ENCODE data around the gene GNAT2.

GNAT2 gene

DNA sequence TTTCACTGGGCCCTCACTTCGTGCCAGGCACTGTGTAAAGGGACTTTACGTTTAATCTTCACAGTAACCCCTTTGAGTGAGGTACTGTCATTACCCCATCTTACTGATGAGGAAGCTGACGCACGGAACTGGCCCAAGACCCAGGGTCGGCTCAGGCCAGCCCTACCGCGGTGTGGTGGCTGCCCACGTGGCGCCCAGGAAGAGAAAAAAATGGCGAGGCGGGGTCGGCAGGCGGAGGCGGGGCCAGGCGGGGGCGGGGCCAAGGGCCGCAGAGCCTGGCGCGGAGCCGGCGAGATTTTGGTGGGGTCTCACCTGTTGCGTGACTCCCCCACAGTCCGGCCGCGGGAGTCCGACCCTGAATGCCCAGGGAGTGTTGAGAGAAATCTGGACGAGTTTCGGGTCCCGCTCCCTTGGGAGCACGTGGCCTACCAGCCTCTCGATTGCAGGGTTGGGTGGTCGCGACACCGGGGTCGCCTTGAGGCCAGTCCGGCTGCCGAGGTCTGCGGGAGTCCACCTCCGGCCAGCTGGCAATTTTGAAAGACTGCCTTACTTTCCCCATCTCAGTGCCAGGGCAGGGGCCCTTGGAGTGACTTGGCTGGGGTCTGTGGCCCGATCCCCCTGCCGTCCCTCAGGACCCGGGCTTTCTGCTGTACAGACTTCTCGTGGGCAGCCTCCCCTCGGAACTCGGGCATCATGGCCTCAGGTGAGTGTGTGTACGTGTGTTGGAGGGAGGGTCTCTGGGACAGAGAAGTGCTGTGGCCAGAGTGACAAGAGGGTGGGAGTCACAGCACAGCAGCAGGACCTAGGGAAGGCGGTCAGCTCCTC is at the start of gene GNAT2, which contains the start of gene AMPD2:
GNAT2 (minus strand) TSS at position 41 of the 825 bp plus-strand sequence. CDS start 6,746 bp downstream, outside the sequence.
AMPD2 (plus strand) TSS at position 262 of the 825 bp plus-strand sequence. CDS start 1,339 bp downstream, outside the sequence.
- peak; percentile 91 to 96 for DNase-seq

DNA sequence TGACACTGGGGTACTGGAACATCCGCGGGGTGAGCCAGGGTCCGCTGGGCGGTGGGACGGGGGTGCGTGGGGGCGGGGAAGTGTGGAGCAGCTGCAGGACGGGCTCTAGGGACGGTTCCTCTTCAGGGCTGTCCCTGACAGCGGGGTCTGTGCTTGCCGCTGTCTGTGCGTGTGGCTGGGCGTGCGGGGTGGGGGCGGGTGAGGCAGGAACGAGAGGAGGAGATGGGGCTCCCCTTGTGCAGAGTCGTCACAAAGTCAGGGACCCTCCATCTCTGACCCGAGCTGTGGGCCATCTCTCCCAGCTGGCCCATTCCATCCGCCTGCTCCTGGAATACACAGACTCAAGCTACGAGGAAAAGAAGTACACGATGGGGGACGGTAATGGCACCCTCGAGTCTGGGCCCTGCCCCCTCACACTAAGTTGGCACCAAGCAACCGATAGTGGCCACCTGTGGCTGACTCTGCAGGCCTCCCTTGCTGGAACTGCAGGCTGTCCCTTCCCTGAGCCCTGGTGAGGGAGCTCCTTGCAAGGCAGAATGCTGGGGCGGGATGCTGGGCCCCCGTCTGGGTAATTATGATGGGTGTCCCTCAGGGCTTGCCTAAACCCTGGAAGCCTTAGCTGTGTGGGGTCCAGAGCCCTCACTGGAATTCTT is 48.8 kb upstream of the GNAT2 start:
- DNase-seq: no peak

DNA sequence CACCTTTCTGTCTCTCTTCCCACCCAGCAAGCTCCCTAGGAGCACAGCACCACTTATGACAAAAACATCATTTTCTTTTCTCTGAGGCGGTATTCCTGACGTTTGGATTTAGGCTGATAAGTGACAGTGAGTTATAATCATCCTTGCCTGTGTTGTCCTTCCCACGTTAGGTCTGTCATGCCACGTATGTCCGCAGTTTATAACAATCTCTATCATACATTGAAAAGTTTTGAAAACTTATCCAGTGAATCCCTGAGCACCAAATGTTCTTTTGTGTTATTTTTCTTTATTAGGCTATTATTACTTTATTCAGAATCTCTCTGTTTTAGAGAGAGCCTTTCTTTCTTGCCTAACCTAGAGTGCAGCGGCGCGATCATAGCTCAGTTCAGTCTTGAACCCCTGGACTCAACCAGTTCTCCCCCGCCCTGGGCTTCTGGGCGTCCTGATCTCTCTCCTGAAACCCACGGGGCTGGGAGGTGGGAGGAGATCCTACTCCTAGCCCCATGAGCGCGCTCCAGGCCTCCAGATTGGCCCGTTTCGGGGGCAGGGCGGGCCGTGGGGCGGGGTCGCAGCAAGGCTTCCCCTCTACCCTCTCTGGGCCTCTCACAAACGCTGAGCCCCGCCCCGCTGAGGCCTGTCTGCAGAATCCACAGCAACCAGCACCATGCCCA is 48.2 kb upstream of the GNAT2 start, which contains the start of gene GSTM2:
GSTM2 (plus strand) TSS at position 606 of the 671 bp plus-strand sequence; CDS start at position 665, 59 bp downstream.
- peak; percentile 54 to 73 for DNase-seq

DNA sequence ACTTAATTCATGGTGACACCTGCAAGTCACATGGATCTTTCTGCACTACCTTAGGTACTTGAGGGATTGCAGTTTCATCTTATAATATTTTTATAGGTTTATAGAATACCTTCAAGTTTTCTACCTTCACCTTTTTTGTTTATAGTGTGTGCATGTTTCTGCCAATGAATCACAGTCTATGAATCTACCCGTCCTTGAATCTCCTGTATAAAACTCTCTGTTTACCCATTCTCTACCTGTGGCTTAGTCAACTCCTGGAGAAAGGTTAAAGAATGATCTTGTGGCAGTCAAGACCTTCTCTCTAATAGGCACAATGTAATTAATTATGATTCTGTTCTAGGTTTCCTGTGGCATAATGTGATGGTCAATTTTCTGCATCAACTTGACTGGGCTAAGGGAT is 45.3 kb upstream of the GNAT2 start:
- no peak for DNase-seq

DNA sequence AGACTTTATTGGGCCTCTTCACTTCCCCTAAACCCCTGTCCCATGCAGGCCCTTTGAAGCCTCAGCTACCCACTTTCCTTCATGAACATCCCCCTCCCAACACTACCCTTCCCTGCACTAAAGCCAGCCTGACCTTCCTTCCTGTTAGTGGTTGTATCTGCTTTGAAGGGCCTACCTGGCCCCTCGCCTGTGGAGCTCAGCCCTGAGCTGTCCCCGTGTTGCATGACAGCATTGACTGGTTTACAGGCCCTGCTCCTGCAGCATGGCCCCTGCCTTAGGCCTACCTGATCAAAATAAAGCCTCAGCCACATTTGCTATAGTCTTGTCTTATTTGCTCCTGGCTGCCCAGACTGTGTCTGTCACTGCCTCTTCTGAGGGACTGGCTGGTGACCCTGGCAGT is 42.0 kb upstream of the GNAT2 start:
- DNase-seq: no peak

DNA sequence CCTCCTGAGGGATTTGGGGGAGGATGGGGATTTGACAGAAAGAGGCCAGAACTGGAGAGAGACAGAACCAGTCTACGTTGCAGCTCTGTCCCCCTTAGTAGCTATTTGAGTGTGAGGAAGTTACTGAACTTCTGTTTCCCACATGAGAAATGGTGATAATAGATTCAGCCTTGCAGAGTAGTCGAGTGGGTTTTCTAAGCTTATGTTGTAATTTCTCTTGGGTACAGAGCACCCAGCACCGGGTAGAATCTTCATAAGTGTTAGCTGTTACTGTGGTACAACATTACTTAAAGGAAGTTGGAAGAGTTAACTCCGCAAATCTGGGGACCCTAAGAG is 41.2 kb upstream of the GNAT2 start:
- DNase-seq: peak in 1 of 2 donors; percentile 44

DNA sequence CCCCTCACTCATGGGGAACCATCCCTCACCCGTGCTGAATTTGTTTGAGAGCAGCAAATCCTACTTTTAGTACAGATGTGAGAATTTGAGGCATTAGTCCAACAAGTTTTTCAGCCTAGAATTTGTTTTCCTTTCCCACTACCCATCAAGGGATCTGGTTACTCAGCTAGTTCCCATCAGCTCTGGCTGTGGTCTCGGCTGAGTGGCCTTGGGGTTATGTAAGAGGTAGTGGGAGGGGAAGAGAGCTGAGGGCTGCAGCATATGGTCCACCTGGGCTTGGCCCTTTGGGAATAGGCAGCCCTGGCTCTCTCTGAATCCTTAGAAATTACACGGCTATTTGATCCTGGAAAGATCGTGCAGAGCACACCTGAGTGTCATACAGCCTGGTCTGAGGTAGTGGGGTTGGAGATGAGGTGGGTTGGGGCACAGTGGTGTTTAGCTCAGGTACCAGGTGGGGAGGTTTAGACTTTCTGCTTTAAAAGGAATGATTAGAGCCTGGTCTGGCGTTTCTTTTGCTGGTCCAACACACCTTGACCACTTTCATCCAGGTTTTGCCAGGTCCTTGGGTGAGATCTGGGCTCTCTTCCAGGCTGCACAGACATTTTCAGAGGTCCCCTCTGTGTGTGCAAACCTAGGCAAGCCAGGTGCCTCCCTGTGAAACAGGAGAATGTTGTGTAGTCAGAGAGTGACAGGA is 40.7 kb upstream of the GNAT2 start:
- DNase-seq: peak in 1 of 2 donors; percentile 47

DNA sequence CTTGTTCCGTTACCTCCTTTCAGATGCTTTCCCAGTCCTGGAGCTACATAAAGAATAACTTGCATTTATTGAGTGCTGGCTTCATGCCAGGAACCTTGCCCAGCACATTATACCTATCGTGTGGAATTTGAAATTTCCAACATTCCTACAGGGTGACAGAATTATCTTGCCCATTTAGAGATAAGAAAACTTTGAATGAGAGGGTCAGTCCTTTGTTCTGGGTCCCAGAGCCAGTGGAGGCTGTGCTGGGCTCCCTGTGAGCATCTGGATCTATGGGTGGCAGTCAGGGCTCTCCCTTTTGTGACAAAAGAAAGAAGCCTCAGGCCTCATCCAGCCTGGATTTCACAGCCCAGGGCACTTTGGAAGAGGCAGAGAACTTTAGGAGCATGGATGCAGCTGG is 39.7 kb upstream of the GNAT2 start:
- DNase-seq: no peak

DNA sequence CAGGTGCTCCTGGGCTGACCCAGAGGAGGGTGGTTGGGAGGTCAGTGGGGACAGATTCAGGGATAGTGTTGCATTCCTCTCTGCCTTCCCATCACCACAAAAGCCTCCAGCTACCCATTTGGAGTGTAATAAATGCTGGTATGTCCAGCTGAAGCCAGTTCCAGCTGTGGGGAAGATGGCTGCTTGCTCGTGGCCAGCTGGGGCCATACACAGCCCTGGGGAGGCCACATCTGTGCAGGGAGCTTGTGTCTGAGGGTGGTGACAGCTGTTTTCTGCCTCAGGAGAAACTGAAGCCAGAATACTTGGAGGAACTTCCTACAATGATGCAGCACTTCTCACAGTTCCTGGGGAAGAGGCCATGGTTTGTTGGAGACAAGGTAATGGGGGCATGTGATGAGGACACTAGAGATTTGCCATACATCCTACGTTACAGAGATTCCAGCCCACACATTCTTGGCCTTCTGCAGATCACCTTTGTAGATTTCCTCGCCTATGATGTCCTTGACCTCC is 39.2 kb upstream of the GNAT2 start:
- peak in 1 of 2 donors; percentile 54 for DNase-seq

DNA sequence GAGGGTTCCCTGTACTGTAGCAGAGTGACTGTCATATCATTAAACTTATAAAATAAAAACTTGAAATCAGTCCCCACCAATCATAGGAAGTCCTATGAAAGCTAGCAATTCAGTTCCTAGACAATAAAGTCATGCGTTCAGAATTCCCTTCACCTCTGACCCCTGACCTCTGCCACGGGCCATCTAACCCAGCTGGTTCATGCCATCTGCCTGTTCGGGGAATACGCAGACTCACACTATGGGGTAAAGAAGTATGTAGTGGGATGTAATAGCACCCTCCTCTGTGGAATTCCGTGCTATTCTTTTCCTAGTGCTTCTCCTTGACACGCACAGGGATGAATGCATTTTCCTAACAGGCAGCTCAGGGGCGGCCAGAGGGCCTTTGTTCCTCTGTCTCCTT is 38.6 kb upstream of the GNAT2 start:
- DNase-seq: no peak

DNA sequence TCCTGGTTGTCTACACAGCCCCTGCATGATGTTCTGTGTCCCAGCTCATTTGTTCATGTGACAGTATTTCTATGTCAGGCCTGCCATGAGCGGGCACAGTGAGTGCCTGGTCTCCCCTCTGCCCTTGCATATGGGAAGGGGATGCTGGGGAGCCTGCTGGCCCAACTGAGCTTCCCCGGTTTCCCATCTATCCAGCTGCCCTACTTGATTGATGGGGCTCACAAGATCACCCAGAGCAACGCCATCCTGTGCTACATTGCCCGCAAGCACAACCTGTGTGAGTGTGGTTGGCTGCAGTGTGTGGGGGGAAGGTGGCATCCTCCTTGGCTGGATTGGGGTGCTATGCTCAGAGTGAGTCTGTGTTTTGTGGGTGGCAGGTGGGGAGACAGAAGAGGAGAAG is 38.0 kb upstream of the GNAT2 start:
- no peak for DNase-seq

DNA sequence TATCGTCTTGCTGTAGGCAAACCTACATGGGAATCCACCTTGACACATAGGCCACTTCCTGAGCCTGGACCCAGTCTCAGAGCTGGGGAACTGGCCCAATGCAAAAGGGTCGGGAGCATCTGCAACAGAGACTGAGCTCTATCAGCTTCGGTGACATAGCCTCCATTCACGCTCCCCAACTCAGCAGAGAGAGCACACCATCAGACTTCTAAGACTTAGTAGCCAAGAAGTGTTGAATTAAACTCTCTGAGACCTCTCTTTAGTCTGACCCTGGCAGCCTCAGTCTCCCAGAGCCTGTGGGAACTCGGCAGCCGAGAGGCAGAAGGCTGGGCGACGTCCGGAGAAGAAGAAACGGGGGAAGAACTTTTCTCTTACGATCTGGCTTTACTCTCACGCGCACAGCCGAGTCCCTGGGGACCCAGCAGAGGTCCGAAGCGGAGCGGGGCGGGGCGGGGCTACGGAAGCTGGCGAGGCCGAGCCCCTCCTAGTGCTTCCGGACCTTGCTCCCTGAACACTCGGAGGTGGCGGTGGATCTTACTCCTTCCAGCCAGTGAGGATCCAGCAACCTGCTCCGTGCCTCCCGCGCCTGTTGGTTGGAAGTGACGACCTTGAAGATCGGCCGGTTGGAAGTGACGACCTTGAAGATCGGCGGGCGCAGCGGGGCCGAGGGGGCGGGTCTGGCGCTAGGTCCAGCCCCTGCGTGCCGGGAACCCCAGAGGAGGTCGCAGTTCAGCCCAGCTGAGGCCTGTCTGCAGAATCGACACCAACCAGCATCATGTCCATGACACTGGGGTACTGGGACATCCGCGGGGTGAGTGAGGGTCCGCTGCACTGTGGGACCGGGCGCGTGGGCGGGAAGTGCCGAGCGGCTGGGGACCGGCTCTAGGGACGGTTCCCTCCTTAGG is 36.5 kb upstream of the GNAT2 start, which contains the start of gene GSTM4:
GSTM4 (plus strand) TSS at position 485 of the 905 bp plus-strand sequence; CDS start at position 776, 291 bp downstream.
- DNase-seq: peak; percentile 74 to 79

DNA sequence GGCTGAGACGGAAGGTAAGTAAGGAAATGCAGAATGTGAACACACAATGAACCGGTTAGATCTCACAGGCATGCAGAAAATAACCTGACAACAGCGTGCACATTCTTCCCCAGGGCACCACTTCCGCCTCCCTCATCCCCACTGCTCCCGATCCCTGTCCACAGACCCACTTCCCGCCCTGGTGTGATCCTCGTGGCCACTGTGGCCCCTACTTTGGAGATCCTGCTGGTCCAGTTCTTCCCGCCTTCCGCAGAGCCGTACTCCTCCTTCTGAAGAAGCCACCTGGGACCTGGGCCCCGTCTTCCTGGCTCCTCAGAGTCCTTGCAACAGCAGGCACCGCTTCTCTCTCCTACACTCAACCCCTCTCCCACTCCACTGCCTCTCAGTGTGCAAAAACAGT is 35.1 kb upstream of the GNAT2 start:
- DNase-seq: no peak

DNA sequence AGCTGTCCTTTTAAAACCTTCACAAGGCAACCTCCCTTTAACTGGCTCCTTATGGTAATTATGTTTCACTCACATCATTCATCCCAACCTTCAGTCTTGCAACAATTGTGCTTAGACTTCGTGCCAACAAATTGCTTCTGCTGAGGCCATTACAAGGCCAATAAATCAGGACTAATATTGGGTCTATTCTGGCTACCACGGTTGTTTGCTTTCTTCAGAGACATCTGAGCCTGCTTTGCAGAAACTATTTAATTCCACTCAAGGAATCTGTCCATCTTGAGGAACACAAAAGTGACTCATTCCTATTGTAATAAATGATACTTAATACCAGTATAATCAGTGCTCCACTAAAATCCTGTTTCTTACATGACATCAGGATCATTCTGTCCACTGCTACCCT is 33.9 kb upstream of the GNAT2 start:
- no peak for DNase-seq

DNA sequence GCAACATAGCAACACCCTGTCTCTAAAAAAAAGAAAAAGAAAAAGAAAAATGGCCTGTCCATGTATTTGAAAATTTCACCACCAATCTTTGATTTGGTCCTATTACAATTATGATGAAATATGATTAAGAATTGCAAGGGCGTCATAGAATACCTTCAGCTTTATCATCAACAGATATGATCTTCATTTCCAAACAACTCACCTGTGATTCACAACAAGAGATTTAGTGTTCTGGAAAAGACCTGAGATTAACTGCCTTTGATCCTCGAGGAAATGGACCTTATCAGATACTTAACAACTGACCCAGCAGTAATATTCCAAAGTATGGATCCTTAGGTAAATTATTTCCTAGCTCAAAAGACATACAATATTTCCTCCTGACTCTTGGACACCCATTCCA is 33.0 kb upstream of the GNAT2 start:
- DNase-seq: no peak

DNA sequence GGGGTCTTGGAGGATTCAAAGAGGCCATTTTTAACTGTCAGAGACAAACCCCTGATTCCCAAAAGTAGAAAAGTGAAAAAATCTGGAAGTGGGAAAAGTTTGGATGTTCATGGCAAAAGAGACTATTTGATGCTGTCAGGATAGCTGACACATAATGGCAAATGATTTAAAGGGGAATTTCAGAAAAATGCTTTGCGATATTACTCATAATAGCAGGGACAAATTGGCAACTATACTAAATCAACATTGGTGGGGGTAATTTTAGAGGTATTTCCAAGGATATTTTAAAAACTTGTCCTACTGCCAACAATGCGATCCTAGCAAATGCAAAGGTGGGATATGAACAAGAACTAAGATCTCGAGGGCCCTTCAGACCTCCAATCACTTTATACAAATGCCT is 31.2 kb upstream of the GNAT2 start:
- no peak for DNase-seq

DNA sequence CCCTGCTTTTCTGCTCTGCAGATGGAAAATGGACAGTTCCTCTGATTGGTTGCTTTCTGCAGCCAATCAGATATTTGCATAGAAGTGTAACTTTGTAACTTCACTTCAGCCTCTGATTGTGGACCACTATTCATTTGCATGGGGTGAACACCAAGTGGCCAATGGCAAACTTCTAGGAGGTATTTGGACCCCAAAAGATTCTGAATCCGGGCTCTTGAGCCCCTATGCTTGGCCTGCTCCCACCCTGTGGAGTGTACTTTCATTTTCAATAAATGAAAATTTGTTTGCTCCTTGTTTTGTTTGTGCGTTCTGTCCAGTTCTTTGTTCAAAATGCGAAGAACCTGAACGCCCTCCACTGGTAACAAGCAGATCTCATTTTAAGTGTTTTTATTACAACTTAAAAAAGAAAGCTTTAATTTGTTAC is 30.1 kb upstream of the GNAT2 start:
- no peak for DNase-seq

DNA sequence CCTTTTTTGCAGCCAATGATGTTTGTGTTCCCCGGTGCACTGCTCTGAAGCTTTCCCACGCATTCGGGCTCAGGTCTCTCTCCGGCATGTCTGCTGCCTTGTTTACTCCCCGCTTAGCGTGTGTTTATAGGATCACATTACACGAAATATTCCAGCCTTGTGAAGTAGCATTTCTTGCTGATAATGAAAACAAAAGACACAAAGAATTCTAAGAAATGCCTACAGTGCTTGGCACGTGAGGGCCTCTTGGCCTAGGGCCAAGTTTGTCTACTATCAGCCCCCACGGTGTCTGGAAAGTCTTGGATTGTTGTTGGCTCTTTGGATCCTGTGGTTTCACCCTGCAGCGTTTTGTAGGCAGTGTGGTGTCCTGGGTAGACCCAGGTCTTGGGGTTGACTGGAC is 25.3 kb upstream of the GNAT2 start:
- DNase-seq: no peak

DNA sequence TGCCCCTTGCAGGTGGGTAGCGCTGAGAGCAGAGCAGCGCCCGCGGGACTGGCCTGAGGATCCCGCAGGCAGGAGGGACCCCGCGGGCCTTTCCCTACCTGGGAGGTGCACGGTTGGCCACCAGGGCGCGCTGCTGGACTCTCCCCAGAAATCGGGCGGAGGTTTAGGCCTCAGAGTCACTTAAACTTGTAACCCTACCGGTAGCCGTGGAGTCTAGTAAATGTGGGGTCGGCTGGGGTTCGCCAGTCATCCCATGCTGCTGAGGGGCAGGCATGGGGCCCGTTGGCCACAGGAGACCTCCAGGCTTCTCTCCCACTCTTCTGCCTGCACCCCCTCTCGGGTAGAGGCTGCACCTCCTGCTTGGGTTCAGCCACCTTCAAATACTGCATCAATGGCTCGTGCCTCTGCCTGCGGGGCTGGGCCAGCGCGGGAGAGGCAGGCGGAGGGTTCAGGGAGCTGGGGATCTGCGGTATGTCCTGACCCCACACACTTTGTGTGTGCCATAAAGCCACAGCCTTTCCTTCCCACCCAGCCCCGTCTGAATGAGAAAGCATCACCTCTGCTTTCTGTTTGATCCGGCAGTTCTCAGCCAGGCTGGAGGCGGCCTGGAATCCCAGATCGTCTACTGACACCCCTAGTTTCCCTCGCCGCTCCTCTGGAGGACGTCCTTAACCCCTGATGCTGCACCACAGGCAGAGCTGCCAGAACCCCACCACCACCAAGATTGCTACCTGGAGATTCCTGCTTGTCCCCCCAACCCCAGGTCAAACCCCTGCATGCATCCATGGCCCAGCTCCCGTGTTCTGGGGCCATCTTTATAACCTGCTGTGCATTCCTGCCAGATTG is 24.2 kb upstream of the GNAT2 start:
- peak; percentile 68 to 91 for DNase-seq

DNA sequence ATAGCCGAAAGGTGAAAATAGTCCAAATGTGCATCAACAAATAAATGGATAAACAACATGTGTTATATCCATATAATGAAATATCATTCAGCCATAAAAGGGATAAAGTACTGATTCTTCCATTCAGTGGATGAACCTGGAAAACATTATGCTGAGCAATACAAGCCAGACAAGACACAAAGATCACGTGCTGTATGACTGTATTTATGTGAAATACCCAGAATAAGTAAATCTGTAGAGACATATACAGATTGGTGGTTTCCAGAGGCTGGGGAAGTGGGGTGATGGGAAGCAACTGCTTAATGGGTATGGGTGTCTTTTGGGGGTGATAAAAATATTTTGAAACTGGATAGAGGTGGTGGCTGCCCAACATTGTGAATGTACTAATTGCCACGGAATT is 23.2 kb upstream of the GNAT2 start:
- DNase-seq: peak; percentile 70 to 89

DNA sequence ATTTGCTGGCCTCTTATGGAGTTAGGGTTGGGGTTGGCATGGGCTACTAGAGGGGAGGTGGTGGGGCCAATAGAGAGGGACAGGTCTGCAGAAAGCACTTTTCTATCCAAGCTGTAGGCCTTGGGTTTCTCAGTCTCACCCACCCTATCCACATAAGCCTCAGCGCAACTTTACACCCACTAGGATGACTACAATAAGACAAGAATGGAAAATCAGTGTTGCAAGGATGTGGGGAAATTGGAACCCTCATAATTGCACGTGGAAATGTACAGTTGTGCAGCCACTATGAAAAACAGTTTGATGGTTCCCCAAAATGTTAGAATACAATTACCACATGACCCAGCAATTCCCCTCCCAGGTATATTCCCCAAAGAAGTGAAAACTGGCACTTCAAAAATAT is 22.4 kb upstream of the GNAT2 start:
- peak; percentile 83 to 97 for DNase-seq
